Lung (tissue), 12 donors: Measurements from ENCODE around the gene ADGRA1. TPM values are rescaled to one million over a fixed set of nuclear protein-coding genes. Genes with fewer than 3 reads are reported as not detected.

Experiments
- ATAC-seq: fragments of 200-7000 bp; cut with Tn5 transposase; one replicate; pipeline ENCODE4 v1.9.1; 2020; ENCODE audit warnings: moderate number of reproducible peaks; ENCODE audit not compliant: insufficient read depth, low FRiP score
- DNase-seq, 3 donors: peaks; one replicate each; pipeline ENCODE4 v3.0.0-alpha.2; 2013 to 2017
- H3K27ac ChIP-seq, 2 donors: one replicate each; pipeline ENCODE4 v1.5.1; 2013; ENCODE audit warnings: mild to moderate bottlenecking in 2 of 2, moderate library complexity in 2 of 2, control low read depth in 1 of 2, inconsistent platforms in 1 of 2, low read depth in 1 of 2, low read length in 1 of 2
- H3K27me3 ChIP-seq, 3 donors: one replicate each; pipeline ENCODE4 v1.5.1; 2013; ENCODE audit warnings: low read length in 2 of 3; ENCODE audit not compliant: control insufficient read depth in 3 of 3, insufficient read depth in 3 of 3
- H3K36me3 ChIP-seq, 4 donors: one replicate each; pipeline ENCODE4 v1.5.1; 2013; ENCODE audit warnings: low read length in 4 of 4, mild to moderate bottlenecking in 1 of 4, moderate library complexity in 1 of 4; ENCODE audit not compliant: control insufficient read depth in 4 of 4, insufficient read depth in 4 of 4
- H3K4me1 ChIP-seq, 5 donors: one replicate each; pipeline ENCODE4 v1.5.1; 2013; ENCODE audit warnings: low read length in 5 of 5, mild to moderate bottlenecking in 2 of 5, moderate library complexity in 1 of 5; ENCODE audit not compliant: control insufficient read depth in 5 of 5, insufficient read depth in 5 of 5
- H3K4me3 ChIP-seq: one replicate; pipeline ENCODE4 v1.5.1; 2013; ENCODE audit warnings: mild to moderate bottlenecking, control low read depth, moderate library complexity
- H3K9ac ChIP-seq, 2 donors: one replicate each; pipeline ENCODE4 v1.5.1; 2013; ENCODE audit warnings: low read length in 2 of 2, control low read depth in 1 of 2; ENCODE audit not compliant: insufficient read depth in 1 of 2
- H3K9me3 ChIP-seq, 4 donors: one replicate each; pipeline ENCODE4 v1.5.1; 2013; ENCODE audit warnings: low read length in 3 of 4, mild to moderate bottlenecking in 1 of 4, moderate library complexity in 1 of 4; ENCODE audit not compliant: control insufficient read depth in 4 of 4, insufficient read depth in 3 of 4
- CTCF ChIP-seq: IDR thresholded peaks from 2 replicates; pipeline ENCODE4 v1.5.1; 2012; ENCODE audit warnings: mild to moderate bottlenecking; ENCODE audit errors: control extremely low read depth, extremely low read depth
- WGBS, 2 donors: extraction: QIAGEN DNeasy Blood & Tissue Kit; methylation state at CpG; one replicate each; pipeline ENCODE4 v1.1.7; 2013; 5-methylcytosine and 5-hydroxymethylcytosine counted together
- polyA plus RNA-seq, 2 donors: library from polyadenylated mRNA; stranded (reverse); fragments of 200-250 nt; gene quantifications; one replicate each; pipeline ENCODE4 v1.2.1, GENCODE V29; 2013
- total RNA-seq, 2 donors: library from RNA; depleted of rRNA in 1 of 2; stranded (reverse); fragments of >200 nt in 1 of 2; gene quantifications; one replicate each; pipeline ENCODE4 v1.2.1, GENCODE V29; 2014 to 2021
- donor health status: control.
- donor health status: control.
- donor health status: Bipolar disorder and iron deficiency.
- donor health status: healthy.
- donor health status: DM: yes; HTN: yes; CAD: no.

ADGRA1 gene
- total and polyA plus RNA-seq, 4 donors: 0.05 to 1.3 (median 0.20) TPM

DNA sequence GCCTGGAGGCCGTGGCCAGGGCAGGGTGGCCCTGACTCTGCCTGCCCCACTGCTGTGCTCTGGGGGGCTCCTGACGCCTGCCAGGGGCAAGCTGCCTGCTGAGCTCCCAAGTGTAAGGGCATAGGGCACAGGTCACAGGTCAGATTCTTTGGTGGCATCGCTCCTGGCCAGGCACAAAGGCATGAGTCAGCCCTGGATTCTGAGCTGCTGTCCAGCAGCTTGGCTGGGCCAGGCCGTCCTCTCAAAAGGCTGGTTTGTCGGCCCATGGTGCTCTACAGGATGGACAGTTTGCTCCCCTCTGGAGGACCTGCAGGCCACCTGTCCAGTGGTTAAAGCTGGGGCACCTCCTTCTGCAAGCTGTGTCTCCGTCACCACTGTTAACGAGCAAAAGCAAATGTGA, 2.9 kb downstream of the ADGRA1 start:
- H3K27ac ChIP-seq: no peak overlapping the region
- H3K9ac ChIP-seq: no peak overlapping the region
- peaks cover 34 to 65% (median 37%) of the 10 kb centered on the region in 3 donors for H3K27me3 ChIP-seq
- ATAC-seq (no peak), DNase-seq (no peak)
- 68 to 85% methylated on average over 7 of the region's 7 CpGs for WGBS, 2 donors
- H3K36me3 ChIP-seq: no peaks in the 10 kb centered on the region
- H3K4me3 ChIP-seq: no peak overlapping the region
- TF ChIP-seq CTCF: no peak
- peaks cover 0 to 4% (median 0%) of the 10 kb centered on the region in 4 donors for H3K9me3 ChIP-seq
- H3K4me1 ChIP-seq: peaks cover 0 to 4% (median 0%) of the 10 kb centered on the region in 5 donors

DNA sequence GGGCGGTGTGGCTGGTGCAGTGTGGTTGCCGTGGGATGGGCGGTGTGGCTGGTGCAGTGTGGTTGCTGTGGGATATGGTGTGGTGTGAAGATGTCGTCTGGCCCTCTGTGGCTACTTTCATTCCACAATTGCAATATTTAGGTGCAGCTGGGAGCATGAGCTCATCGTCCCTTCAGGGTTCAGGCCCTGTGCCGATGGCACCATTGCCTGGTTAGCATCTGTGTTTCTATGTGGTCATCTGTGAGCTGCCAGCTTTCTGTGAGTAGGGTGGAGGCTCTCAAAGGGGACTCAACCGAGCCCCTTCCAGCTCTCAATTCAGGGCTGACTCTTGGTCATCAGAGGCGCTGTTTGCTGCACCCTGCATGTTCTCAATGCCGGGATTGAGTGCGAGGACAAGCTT, 3.6 kb downstream of the ADGRA1 start:
- H3K4me1 ChIP-seq: peaks cover 0 to 4% (median 0%) of the 10 kb centered on the region in 5 donors
- ATAC-seq: no peak
- TF ChIP-seq CTCF: no peak
- peaks cover 0 to 2% (median 0%) of the 10 kb centered on the region in 4 donors for H3K9me3 ChIP-seq
- H3K4me3 ChIP-seq: no peak overlapping the region
- no peaks in the 10 kb centered on the region for H3K36me3 ChIP-seq
- H3K27me3 ChIP-seq: peaks cover 31 to 62% (median 35%) of the 10 kb centered on the region in 3 donors
- no peak overlapping the region for H3K9ac ChIP-seq
- WGBS, 2 donors: 81 to 85% methylated on average over 10 of the region's 10 CpGs
- DNase-seq: no peak
- H3K27ac ChIP-seq: no peak overlapping the region

DNA sequence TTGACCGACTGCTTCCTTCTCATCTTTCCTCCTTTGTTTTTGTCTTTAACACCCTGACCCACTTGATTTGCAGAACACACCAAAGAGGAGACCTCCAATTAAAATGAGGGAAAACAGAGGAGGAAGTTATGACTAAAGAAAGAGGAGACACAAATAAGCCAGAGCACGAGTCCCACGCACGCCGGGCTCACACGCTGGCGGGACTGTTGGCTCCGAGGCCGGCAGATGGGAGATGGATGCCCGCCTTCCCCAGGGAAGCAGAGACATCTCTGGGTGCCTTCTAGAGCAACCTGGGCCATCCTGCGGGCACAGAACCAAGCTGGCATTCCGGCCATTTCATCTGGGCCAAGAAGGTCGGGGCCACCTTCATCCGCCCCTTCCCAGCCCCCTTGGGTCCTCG, 5.6 kb downstream of the ADGRA1 start:
- no peak for ATAC-seq
- Histone ChIP-seq H3K4me1 (no peaks in the 10 kb centered on the region), H3K9me3 (no peaks in the 10 kb centered on the region), H3K4me3 (no peak overlapping the region), H3K9ac (no peak overlapping the region), H3K27me3 (peaks cover 18 to 54% (median 32%) of the 10 kb centered on the region in 3 donors), H3K27ac (no peak overlapping the region), H3K36me3 (no peaks in the 10 kb centered on the region)
- no peak for DNase-seq
- TF ChIP-seq CTCF: no peak
- 85 to 87% methylated on average over 15 of the region's 15 CpGs for WGBS, 2 donors

DNA sequence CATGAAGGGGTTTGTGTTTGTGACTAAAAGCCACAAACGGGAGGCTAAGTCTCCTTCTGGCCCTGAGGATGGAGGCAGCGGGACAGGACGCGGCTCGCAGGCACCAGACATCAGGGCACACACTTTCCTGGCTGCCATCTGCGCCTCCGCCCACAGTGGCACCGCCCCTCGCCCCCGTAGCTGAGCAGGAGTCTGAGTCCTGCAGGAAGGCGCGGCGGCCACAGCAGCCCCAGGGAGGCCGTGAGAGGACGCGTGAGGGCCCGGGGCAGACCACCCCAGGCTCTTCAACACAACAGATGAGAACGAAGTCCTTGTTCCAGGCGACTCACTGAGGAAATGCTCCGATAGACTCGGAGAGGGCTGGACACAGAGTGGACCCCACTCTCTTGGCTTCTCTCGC, 6.6 kb downstream of the ADGRA1 start:
- Histone ChIP-seq H3K36me3 (no peaks in the 10 kb centered on the region), H3K27me3 (peaks cover 8 to 47% (median 28%) of the 10 kb centered on the region in 3 donors), H3K9me3 (no peaks in the 10 kb centered on the region), H3K9ac (no peak overlapping the region), H3K27ac (no peak overlapping the region), H3K4me3 (no peak overlapping the region), H3K4me1 (no peaks in the 10 kb centered on the region)
- TF ChIP-seq CTCF: no peak
- ATAC-seq (no peak), DNase-seq (no peak)
- 84 to 89% methylated on average over 22 of the region's 22 CpGs for WGBS, 2 donors
